HG03457 (cell line): ENCODE data around the gene TUBA3D.
"Not testable (repeated sequence)": the region's sequence is repeated elsewhere in the genome, so short reads cannot be mapped to it uniquely, and the experiment has no call there.

ENCODE experiments used
- ATAC-seq: cut with Tn5 transposase; IDR thresholded peaks from one replicate; pipeline ENCODE4 v1.9.1; 2021; ENCODE audit warnings: moderate number of reproducible peaks; ENCODE audit not compliant: unreplicated experiment

Gene TUBA3D

DNA sequence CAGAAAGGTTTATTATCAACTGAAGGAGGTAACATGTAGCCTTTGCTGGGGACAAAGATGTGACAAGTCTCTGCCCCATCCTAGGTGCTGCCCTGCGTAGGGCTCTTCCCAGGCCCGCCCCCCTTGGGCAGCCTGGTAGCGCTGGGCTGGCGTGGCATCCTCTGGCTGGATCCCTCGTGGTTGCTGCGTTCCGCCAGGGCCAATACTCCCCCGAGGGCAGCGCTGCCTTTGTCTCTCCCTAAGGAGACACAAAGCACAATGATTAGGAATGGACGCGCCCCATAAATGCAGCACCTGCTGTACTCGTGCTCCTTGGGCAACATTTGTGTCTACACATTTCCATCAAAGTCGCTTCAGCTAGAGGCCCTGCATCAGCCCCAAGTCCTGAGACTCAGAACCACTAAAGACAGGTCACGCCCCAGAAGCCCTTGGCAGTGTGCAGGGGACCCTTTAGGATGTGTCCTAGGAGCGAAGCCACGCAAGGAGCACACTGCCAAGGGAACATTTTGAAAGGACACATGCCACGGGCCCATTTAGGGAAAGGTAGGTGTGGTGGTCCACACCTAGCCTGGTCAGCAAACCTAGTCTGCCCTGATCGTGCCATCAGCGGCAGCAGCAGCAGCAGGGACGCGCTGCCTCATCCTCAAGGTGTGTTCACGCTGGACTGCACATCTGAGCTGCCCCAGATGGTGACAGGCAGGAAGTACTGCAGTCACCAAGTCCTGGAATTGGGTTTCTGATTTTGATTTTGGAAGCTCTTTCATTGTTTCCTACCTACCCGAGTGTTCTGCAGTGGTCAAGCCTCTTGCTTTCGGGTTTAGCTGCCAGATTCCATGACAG is 8.3 kb downstream of the TUBA3D start:
- ATAC-seq, result not testable (repeated sequence)

DNA sequence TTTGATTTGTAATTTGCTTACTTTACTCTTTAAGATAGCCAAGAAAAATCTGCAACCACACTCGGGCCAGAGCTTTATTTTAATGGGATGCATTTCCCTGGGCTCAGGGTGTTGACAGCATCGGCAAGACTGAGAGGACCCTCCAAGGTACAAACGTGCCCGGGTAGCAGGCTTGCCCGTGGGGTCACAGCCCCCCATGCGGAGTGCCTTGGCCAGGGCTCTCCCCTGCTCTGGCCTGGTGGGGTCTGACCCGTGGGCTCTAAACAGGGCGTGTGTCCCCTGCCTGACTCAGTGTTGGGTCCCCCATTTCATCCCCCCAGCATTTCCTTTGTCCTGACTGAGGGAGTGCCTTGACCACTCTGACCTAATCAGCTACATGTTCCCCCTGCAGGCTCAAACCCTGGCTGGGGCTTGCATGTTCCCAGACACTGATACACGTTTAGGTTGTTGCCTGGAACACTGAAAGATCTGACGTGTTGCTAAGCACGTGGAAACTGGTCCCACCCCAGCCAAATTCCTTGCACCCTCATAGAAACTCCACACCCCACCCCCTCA is 9.1 kb downstream of the TUBA3D start:
- not testable (repeated sequence) for ATAC-seq

DNA sequence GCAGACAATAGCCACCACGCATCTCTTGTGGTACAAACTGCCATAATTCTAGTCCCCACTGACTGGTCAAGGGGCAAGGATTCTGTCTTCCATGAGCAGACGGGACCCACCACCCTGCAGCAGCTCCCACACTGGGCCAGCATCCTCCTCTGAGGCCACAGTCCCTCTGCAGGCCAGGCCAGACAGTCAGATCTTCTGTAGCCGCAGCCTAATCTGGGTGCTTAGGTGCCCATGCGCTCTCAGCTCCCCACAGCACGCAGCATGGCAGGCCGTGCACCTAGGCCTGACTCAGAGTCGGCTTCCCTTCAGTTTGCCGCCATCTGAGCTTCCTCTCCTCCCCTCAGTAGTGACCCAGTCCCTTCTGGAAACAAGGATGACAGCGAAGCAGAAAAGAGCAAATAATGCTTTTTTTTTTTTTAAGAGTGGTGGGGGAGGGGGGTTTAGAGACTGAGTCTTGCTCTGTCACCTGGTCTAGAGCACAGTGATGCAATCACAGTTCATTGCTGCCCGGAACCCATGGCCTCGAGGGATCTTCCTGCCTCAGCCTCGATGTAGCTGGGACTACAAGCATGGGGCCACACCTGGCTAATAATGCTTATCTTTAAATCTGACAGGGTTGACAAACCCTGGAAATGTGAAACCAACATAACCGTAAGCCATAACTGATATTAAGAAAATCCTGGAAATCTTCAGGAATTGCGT is 10.4 kb downstream of the TUBA3D start:
- not testable (repeated sequence) for ATAC-seq

DNA sequence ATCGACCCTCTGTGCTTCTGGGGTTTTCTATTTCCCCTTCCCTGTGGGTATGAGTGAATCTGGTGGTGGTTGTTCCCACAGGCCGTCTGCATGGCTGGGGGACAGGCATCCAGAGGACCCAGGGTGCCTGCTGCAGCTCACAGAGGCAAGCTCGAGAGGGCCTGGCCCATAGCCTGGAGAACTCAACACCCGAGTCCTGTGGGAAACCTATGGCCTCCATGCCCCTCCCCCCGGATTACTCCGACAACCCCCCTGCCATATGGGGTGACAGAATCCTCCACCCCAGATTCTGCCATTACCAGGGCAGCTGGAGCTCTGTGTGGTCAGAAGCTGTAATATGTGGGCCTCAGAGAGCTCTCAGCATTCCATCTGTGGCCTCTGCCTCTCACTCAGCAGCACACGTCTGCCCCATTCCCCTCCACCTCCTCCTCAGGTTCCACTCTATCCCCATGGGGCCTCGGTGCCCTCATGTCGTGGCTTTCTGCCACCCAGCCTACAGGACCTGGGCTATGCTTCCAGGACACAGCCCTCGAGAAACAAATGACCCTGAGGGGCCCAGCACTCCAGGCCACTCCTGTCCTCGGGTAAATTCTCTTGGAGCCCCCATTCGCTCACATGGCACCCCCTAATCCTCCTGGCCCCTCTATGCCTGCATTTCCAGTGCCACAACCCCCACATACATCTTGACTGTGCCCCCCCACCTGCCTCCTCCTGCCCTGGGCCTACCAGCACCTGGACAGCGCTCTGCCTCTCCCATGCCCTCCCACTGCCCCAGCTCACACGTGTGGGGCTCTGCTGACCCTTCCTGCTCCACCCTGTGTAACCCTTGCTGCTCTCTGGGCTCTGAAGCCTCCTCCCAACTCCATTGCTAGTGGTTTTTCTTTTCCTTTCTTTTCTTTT is 12.6 kb downstream of the TUBA3D start:
- ATAC-seq, result no peak

DNA sequence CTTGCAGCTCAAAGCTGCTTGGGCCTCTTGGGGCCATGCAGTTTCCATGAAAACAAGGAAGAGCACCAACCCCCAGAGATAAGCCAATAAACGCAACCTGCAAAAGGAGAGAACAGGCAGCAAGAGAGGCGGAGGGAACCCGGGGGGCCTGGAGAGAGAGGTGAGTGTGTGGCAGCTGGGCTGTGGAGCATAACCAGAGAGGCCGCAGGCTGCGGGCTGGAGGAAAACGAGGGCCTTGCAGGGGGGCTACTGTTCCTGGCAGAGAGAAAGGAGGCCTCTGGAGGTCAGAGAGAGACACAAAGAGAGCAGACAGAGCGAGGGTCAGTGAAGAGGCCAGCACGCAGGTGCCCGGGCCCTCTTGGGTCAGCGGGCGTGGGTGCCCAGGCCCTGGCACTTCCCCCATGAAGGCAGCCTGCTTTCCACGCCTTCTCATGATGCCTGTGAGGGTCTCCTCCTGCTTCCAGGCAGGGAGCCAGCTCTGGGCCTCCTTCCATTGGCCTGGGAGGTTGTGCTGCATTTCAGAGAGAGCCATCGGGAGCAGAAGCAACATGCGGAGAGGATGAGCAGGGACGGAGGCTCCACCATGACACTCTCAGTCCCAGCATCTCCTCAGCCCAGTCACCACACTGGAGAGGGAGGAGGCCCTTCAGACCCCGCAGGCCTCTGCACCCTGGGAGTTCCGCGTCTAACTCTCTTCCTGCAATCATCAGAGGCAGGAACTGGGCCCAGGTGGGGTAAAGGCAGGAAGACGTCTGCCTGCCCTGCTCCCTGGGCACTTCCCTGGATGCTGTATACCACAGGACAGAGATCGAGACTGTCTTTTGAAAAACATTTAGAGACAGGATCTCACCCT is 14.9 kb downstream of the TUBA3D start:
- ATAC-seq, result not testable (repeated sequence)

DNA sequence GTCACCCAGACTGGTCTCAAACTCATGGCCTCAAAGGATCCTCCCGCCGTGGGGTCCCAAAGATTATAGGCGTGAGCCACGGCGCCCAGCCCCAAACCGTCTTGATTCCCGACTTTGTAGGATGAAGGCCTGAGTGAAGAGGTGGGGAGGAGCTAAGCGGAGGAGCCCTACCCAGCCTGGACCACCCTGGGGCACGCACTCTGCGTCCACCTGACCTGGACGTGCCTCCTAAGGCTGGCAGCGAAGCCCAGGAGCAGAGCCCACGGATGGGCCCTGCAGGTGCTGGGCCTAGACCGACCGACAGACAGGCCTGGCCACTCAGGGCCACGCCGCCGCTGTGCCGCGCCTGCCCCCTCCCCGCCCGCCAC is 15.5 kb downstream of the TUBA3D start:
- not testable (repeated sequence) for ATAC-seq

DNA sequence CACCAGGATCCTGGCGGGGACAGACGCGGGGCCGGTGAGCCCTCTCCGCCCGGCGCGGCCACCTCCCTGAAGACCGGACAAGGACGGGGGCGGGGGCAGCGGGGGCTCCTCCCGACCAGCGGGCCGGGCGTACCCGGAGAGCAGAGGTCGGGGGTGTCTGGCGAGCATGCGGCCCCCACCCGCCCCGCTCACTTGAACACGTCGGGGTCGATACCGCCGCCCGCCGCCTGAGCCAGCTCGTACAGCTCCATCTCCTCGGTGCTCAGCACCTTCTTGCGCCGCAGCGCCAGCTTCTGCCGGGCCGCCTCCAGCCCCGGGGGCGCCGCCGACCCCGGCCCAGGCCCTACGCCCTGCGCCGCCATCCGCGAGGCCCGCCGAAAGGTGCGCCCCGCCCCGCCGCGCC is 16.1 kb downstream of the TUBA3D start, which contains the start of gene MZT2A:
TSS of gene MZT2A (minus strand) at position 383 of the 403 bp plus-strand sequence. CDS start at position 362, 21 bp downstream.
- peak; percentile 7 for ATAC-seq

DNA sequence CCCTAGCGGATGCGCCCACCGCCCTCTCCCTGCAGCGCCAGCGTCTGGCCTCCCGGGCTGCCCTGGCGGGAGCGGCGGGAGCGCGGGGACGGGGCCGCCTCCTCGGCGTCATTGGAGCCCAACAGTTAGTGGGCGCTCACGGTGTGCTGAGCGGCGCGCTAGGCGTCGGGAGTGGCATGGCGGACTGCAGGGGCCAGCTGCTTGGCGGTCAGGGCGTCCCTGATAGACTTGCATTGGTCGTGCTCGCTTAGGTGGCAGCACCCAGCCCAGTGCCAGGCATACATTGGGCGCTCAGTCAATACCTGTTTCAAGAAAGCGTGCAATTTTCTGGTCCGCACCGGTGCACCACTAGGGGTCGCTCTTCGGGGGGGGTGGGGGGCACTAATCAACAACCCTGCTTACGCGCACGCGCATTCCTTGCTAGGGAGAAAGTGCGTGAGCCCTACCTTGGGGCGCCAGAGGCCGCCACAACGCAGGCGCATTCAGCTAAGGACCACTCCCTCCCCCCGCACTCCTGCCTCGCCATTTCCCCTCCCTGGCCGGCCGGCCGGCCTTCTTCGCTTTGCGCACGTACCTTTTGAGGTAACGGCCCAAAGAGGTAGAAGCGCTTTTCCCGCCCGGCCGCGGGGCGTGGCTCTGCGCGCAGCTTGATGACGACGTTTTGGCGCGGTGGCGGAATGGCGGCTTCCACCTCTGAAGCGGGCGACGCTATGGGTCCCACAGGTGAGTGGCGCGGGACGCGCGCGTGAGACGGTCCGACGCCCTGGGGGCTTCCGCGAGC is 16.7 kb downstream of the TUBA3D start:
- peak; percentile 73 for ATAC-seq

DNA sequence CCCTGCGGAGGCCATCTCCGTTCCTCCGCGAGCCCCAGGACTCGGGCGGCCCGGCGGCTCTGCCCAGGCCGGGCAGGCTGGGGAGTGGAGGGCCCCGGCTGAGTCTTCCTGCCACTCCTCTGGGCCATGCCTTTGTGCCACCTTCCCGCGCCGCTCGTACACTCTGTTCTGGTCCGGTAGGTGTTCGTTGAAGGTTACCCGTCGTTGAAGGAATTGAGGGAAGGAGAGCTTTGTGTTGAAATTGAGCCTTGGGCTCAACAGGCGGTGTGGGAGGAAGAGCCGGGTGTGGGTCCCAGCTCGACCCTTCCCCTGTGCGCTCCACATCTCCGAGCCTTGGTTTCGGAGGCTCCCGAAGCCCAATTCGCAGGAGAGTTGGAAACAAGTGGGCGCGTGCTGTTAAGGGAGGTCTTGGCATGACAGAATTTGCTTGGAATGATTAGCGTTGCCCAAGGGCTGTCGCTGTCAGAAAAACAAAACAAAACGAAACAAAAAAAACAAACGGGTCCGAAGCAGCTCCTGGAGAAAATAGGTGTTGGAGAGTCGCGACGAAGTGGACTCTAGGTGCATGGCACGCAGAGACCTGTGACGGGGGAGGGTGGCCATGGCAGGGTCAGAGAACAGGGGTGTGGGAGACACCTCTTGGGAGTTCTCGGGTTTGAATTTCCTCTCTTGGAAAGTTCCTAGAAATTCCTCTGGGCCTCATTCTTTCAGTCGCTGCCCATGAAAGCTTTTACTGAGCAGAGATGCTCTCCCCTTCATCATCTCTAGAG is 17.5 kb downstream of the TUBA3D start:
- ATAC-seq, result peak; percentile 19

DNA sequence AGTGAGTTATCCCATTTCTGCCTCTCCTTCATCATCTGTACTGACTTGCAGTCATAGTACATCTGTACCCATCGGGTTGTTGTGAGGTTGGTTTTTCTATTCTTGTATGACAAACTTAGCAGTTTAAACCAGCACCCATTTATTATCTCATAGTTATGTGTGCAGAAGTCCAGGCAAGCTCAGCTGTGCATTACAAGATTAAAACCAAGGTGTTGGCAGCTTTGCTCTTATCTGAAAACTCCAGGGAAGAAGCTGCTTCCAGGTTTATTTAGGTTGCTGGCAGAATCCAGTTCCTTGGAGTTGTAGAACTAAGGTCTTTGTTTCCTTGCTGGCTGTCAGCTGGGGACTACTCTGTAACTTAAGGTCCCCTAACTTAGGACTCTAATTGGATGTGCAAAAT is 19.6 kb downstream of the TUBA3D start:
- not testable (repeated sequence) for ATAC-seq

DNA sequence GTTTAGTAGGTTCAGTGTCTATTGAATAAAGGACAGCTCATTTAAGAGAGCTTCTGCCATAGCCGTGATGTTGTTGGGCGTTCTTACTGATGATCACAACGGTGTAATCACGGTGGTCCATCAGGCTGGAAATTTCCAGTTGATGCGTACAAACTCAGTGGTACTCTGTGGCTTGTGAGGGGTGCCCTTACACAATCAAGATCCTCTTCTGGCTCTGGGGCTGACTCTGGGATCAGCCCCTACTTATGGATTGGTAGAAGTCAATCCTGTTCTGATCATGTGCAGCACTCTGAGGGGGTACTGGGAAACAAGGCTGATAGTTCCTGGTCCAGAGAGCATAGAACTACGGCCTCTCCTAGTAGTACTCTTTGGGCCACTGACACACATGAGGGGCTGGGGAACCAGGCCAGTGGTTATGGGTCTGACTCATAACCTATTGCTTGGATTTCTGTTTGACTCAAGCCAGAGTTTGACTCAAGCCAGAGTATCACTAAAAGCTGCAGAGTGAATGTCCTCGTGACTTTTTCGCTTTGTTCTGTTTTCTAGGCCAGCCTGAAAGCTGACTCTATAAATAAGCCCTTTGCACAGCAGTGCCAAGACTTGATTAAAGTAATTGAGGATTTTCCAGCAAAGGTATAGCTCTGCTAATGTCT is 22.5 kb downstream of the TUBA3D start:
- ATAC-seq, result peak; percentile 65

DNA sequence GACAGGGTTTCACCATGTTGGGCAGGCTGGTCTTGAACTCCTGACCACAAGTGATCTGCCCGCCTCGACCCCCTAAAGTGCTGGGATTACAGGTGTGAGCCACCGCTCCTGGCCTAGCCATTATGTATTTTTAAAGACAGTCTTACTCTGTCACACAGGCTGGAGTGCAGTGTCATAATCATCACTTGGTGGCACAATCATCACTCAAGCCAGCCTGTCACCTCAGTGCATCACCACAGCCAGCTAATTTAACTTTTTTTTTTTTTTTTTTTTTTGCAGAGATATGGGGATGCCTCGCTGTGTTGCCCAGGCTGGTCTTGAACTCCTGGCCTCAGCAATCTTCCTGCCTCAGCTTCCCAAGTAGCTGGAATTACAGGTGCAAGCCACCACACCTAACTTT is 27.7 kb downstream of the TUBA3D start:
- ATAC-seq, result not testable (repeated sequence)

DNA sequence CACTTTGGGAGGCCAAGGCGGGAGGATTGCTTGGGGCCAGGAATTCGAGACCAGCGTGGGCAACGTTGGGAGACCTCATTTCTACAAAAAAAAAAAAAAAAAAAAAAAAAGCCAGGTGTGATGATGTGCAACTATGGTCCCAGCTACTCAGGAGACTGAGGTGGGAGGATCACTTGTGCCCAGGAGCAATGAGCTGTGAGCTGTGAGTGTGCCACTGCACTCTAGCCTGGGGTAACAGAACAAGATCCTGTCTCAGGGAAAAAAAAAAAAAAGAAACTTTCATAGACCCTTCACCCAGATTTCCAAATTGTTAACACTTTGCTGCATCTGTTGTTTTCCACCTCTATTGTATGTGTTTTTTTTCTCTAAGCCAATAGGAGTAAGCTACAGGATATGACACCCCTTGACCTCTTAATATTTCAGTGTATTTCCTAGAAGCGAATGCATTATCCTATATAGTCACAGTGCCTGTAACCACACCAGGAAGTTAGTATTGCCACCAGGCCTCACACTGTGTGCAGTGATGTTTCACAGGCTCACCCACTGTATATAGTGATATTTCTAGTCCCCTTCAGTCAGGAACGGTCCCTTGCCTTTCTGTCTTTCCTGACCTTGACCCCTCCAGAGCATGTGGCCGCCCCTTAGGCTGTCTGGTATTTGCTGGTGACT is 28.3 kb downstream of the TUBA3D start:
- ATAC-seq, result not testable (repeated sequence)

DNA sequence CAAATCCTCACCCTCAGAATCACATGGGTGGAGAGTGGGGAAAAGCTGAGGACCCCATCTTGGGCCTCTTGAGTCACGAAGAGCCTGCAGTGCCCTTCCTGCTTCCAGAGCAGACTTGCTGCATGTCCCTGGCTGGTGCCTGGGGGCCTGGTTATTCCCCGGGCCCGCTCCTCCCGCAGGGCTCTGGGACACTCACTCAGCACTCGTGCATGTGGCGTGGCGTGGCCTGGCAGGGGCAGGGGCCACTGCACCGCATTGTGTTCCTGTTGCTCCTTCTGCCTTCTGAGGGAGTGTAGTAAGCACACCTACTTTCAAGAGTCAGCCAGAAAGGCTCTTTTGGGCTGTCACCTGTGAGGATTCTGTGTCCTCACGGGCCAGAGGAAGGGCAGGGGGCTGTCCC is 33.7 kb downstream of the TUBA3D start:
- ATAC-seq, result no peak

DNA sequence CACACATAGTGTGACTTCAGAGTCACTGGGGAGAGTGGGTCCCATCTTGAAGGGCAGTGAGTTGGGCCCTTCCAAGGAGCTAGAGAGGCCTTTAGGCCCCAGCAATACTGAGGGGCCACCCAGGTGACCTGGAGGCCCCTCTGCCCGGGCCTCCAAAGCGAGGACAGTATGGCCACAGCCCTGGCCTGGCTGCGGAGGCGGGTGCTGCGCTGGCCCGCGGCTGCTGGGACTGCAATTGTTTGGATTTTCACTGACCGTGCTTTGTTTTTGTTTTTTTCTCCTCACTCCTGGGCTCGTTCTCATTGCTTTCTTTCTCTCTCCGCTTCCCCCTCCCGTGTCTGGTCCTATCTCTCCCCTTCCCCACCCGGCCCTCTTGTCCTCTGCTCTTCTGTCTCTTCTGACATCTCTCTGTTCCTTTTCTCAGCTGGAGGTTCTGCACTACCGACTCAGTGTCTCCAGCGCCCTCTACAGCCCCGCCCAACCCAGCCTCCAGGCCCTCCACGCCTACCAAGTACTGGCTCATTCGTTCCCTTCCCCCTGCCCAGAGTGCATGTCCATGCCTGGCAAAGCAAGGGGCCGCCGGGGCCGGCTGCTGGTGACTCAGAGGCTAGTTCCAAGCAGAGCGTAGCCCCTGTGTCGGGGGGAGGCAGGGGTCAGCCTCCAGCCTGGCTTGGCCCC is 35.5 kb downstream of the TUBA3D start:
- ATAC-seq, result not testable (repeated sequence)

DNA sequence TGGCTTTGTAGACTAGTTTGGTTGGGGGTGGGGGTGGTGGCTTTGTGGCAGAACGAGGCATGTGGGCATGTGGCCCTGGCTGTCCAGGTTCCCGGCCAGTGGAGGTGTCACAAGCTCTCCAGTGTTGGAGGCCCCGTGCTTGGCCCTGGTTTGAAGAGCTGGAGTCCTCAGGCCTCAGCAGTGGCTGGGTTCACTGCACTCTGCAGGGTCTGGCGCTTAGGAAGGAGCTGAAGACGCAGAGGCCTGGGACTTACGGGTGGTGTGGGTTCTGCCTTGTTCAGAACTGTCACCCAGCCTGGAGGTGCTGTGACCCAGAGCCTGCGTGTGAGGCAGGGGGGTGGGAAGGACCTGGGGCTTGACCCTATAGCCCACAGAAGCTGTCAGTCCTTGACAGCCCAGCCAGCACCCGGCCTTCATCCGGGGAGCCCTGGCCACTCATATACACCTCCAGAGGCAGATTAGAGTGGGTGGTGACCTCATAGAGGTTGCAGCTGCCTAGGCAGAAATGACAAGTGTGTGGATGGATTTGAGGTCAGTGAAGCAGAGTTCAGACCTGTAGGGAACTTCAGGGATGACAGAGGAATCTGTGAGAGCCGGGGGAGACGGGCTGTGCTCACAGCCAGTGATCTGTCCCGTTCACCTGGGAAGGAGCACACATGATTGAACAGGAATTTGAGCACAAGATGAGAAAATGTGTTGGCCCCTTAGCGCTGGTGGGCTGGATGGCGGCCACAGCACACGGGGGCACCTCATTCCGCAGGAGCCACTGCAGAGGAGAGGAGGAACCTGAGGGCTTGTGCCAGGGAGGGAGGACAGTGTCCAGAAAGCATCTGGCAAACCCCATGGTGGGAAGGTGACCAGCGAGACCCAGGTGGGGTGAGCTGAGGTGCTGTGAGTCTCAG is 36.3 kb downstream of the TUBA3D start:
- ATAC-seq, result not testable (repeated sequence)
